GM13976 (cell line): Measurements from ENCODE around the gene POM121L2.

ENCODE experiments used
- DNase-seq: peaks from one replicate; pipeline ENCODE4 v3.0.0; 2012; ENCODE audit warnings: low spot score
- CTCF ChIP-seq: IDR thresholded peaks from 2 replicates; pipeline ENCODE4 v1.5.1; 2012; ENCODE audit warnings: borderline replicate concordance, mild to moderate bottlenecking; ENCODE audit not compliant: insufficient read depth; ENCODE audit errors: extremely low read depth, missing control alignments, control extremely low read depth
- in situ Hi-C: fragments of 300-500 bp; cut with MboI; formaldehyde crosslinking; loops from one replicate; pipeline ENCODE4 v1.12.0; 2022; ENCODE audit warnings: low sequenced_read_pairs, mixed read lengths, inconsistent platforms; ENCODE audit not compliant: unreplicated experiment

POM121L2 gene

DNA sequence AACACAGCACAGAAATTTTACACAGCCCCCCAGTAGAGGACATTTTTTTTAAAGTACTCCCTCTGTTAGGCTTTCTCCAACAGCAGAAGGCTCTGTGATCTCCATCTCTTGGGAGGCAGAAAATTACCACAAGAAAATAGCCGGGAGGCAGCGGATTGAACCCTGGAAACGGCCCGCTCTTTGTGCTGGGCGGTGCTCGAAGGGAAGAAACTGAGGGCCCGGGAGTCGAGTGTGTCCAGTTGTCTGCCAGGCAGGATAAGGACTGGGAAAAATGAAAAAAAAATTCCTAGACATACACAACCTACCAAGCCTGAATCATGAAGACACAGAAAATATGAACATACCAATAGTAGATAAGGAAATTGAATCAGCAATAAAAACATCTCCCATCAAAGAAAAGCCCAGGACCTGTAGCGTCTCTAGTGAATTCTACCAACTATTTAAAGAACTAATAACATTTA is 31.5 kb downstream of the POM121L2 start:
- in situ Hi-C loops = no loop called here
- no peak for TF ChIP-seq CTCF
- DNase-seq = no peak

- in situ Hi-C loops = no loop called here
- TF ChIP-seq CTCF = no peak
- DNase-seq = peak; percentile 55
These were observed 32.0 kb downstream of the POM121L2 start for GRCh38 chr6:27280064-27280539.

DNA sequence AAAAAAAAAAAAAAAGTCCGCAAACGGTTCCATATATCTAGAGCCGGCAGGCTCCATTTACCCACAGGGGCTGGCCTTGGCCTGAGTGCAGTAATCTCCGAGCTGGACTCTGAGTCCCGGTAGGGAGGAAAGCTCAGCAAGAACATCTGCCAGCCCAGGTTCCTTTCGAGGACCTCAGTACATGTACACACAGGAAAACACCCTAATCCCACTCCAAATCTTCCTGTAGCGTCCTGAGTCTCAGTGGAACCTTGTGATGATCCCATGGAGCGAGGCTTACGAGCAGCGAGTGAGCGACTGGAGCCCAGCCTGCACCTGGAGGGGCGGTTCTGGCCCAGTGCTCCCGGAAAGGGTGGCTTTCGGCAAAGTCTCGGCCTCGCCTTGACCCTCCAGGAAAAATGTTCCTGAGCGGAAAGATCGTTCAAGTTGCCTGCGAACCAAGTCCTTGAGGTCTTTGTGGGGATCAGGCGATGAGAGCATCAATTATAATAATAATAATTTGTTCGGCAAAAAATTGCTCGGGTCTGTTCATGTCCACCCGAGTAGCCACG is 32.5 kb downstream of the POM121L2 start:
- DNase-seq = no peak

DNA sequence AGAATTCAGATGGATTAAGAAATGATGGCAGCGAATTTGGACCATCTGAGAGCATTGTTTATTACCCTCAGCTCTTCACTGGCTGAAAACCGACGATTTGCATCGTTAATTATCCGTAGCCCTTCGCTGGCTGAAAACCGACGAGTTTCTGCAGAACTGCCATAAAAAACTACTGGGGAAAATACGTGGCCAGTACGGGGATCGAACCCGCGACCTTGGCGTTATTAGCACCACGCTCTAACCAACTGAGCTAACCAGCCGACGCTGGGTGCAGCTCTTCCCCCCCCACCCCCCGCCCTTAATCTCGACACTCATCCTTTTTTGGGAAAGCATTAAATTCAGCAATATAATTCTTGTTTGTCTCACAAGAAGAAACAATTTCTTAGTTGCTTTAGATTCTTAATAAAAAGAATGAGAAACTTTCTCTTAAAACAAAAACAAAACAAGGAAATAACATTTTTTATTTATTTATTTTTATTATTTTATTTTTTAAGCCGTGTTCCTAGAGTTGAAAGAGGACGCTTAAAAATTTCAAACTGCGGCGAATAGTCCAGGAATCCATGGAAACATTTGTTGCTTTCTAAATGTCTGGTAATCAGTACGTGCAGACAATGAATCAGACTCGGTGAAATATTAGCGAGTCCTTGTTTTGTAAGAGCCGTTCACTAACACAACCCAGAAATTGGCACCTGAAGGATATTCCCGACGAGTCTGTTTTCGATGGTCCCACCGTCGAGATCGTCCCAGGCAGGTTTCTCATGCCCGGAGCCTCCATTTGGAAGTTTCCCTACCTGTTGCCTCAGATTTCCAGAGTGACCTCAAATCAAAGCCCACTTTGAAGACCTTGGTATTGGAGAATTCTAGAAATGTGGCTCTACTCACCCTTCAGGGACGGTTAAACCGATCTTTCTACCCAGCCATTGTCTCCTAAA is 36.8 kb downstream of the POM121L2 start:
- TF ChIP-seq CTCF = no peak
- in situ Hi-C loops = no loop called here
- no peak for DNase-seq

More for the DNA sequence above, 32.5 kb downstream of the POM121L2 start:
- no peak for TF ChIP-seq CTCF
- in situ Hi-C loops = no loop called here

- no peak for DNase-seq
- TF ChIP-seq CTCF = no peak
- in situ Hi-C loops = no loop called here
These were observed 38.3 kb downstream of the POM121L2 start for GRCh38 chr6:27273783-27274182.

- in situ Hi-C loops = no loop called here
- TF ChIP-seq CTCF = no peak
- no peak for DNase-seq
These were observed 43.3 kb downstream of the POM121L2 start for GRCh38 chr6:27268803-27269202.
